ENCODE results near the gene BCAS3. TPM values are rescaled to one million over a fixed set of nuclear protein-coding genes. Genes with fewer than 3 reads are reported as not detected.

BCAS3 gene
- total RNA-seq, 6 experiments from 2014 or later = 9.2 to 22.1 (median 14.2) TPM

DNA sequence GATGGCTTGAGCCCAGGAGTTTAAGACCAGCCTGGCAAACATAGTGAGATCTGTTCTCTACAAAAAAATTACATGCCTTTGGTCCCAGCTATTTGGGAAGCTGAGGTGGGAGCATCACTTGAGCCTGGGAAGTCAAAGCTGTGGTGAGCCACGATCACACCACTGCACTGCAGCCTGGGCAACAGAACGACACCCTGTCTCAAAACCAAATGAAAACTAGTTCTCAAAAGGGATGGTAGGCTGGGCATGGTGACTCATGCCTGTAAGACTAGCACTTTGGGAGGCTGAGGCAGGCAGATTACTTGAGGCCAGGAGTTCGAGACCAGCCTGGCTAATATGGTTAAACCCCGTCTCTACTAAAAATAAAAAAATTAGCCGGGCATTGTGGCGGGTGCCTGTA, 46.5 kb upstream of the BCAS3 start:
- intact Hi-C loops (cut with DNase I) = no loop called here
- Histone ChIP-seq H3K4me1 (no peaks in the 10 kb centered on the region), H3K27ac (peak overlapping the region in 1 of 3 donors; percentile 9), H3K36me3 (peaks cover 0 to 17% (median 0%) of the 10 kb centered on the region in 4 donors), H3K9me3 (no peaks in the 10 kb centered on the region), H3K4me3 (no peak overlapping the region), H3K27me3 (no peaks in the 10 kb centered on the region)
- TF ChIP-seq, protein P1, sequence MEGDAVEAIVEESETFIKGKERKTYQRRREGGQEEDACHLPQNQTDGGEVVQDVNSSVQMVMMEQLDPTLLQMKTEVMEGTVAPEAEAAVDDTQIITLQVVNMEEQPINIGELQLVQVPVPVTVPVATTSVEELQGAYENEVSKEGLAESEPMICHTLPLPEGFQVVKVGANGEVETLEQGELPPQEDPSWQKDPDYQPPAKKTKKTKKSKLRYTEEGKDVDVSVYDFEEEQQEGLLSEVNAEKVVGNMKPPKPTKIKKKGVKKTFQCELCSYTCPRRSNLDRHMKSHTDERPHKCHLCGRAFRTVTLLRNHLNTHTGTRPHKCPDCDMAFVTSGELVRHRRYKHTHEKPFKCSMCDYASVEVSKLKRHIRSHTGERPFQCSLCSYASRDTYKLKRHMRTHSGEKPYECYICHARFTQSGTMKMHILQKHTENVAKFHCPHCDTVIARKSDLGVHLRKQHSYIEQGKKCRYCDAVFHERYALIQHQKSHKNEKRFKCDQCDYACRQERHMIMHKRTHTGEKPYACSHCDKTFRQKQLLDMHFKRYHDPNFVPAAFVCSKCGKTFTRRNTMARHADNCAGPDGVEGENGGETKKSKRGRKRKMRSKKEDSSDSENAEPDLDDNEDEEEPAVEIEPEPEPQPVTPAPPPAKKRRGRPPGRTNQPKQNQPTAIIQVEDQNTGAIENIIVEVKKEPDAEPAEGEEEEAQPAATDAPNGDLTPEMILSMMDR (IDR thresholded peaks at IDR 0.05) = no peak
- no peak for TF ChIP-seq POLR2A (IDR thresholded peaks at IDR 0.05)
- DNase-seq (no peak), ATAC-seq (no peak)
- WGBS (ENCODE audit: insufficient coverage, low coverage, low lambda C conversion rate, missing lambda C conversion rate) = 86% methylated on average over 1 of the region's 6 CpGs

DNA sequence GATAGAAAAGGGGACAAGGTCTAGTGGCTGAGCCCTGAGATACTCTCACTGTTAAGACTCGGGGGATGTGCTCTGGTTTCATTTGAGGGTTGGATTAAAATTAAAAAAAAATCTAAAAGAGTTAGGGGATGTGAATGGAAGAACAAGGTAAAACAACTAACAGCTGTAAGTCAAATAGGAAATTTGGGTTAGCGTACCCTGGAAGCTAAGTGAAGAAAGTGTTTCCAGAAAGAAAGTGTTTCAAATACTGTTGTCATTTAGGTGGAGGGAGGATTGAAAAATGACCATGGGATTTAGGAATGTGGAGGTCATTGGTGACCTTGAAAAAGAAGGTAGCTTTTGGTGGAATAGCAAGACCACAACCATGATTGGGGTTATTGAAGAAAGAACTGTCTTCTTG, 40.0 kb upstream of the BCAS3 start:
- H3K27ac ChIP-seq = no peak overlapping the region
- H3K27me3 ChIP-seq = no peaks in the 10 kb centered on the region
- no peak overlapping the region for H3K4me3 ChIP-seq
- H3K4me1 ChIP-seq = no peaks in the 10 kb centered on the region
- no peak for TF ChIP-seq POLR2A (IDR thresholded peaks at IDR 0.05)
- TF ChIP-seq, protein P1 (IDR thresholded peaks at IDR 0.05) = no peak
- H3K36me3 ChIP-seq = peaks cover 0 to 20% (median 0%) of the 10 kb centered on the region in 4 donors
- WGBS (ENCODE audit: insufficient coverage, low coverage, low lambda C conversion rate, missing lambda C conversion rate) = 96% methylated on average over 2 of the region's 2 CpGs
- intact Hi-C loops (cut with DNase I) = no loop called here
- ATAC-seq = no peak
- no peaks in the 10 kb centered on the region for H3K9me3 ChIP-seq
- DNase-seq = no peak

DNA sequence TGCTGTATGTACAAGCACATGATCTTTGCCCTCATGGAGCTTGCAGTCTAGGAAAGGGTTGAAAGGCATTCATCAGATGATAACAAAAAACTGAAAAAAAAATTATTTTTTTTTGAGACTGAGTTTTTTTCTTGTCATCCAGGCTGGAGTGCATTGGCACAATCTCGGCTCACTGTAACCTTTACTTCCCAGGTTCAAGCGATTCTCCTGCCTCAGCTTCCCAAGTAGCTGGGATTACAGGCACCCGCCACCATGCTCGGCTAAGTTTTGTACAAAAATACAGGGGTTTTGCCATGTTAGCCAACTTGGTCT, 38.7 kb upstream of the BCAS3 start:
- WGBS (ENCODE audit: insufficient coverage, low coverage, low lambda C conversion rate, missing lambda C conversion rate) = 70% methylated on average over 4 of the region's 4 CpGs
- Histone ChIP-seq H3K27me3 (no peaks in the 10 kb centered on the region), H3K36me3 (peaks cover 0 to 19% (median 0%) of the 10 kb centered on the region in 4 donors), H3K9me3 (no peaks in the 10 kb centered on the region), H3K4me3 (no peak overlapping the region), H3K4me1 (no peaks in the 10 kb centered on the region), H3K27ac (no peak overlapping the region)
- DNase-seq (no peak), ATAC-seq (no peak)
- TF ChIP-seq, protein P1 (IDR thresholded peaks at IDR 0.05) = no peak
- no peak for TF ChIP-seq POLR2A (IDR thresholded peaks at IDR 0.05)
- intact Hi-C loops (cut with DNase I) = no loop called here

DNA sequence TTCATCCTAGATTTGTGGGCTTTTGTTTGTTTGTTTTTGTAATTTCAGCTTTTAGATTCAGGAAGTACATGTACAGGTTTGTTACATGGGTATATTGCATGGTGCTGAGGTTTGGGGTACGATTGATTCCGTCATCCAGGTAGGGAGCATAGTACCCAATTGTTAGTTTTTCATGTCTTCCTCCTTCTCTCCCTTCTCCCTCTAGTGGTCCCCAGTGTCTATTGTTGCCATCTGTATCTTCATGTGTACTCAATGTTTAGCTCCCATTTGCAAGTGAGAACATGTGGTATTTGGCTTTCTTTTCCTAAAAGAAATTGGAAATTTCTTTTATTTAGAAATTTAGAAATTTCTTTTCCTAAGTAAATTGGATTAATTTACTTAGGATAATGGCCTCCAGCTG, 37.1 kb upstream of the BCAS3 start:
- Histone ChIP-seq H3K27ac (no peak overlapping the region), H3K9me3 (no peaks in the 10 kb centered on the region), H3K36me3 (peaks cover 0 to 10% (median 0%) of the 10 kb centered on the region in 4 donors), H3K4me1 (no peaks in the 10 kb centered on the region), H3K27me3 (no peaks in the 10 kb centered on the region), H3K4me3 (no peak overlapping the region)
- TF ChIP-seq, protein P1 (IDR thresholded peaks at IDR 0.05) = peak in 1 of 4 donors; percentile 23
- no peak for TF ChIP-seq POLR2A (IDR thresholded peaks at IDR 0.05)
- ATAC-seq = no peak
- WGBS (ENCODE audit: insufficient coverage, low coverage, low lambda C conversion rate, missing lambda C conversion rate) = 68% methylated on average over 2 of the region's 2 CpGs
- intact Hi-C loops (cut with DNase I) = no loop called here
- DNase-seq = no peak

DNA sequence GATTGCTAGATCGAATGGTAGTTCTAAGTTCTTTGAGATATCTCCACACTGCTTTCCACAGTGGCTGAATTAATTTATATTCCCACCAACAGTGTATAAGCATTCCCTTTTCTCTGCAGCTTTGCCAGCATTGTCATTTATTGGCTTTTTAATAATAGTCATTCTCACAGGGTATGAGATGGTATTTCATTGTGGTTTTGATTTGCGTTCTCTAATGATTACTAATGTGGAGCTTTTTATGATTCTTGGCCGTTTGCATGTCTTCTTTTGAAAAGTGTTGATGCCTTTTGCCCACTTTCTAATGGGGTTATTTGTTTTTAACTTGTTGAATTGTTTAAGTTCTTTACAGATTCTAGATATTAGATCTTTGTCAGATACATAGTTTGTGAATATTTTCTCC, 36.5 kb upstream of the BCAS3 start:
- Histone ChIP-seq H3K4me1 (no peaks in the 10 kb centered on the region), H3K9me3 (no peaks in the 10 kb centered on the region), H3K36me3 (peaks cover 0 to 3% (median 0%) of the 10 kb centered on the region in 4 donors), H3K27ac (no peak overlapping the region), H3K27me3 (no peaks in the 10 kb centered on the region), H3K4me3 (no peak overlapping the region)
- intact Hi-C loops (cut with DNase I) = no loop called here
- TF ChIP-seq, protein P1 (IDR thresholded peaks at IDR 0.05) = no peak
- no peak for TF ChIP-seq POLR2A (IDR thresholded peaks at IDR 0.05)
- DNase-seq (no peak), ATAC-seq (no peak)
- WGBS (ENCODE audit: insufficient coverage, low coverage, low lambda C conversion rate, missing lambda C conversion rate) = 90% methylated on average over 3 of the region's 3 CpGs
